H1 (cell line): ENCODE results near the gene KCTD7. TPM values are rescaled to one million over a fixed set of nuclear protein-coding genes. Genes with fewer than 3 reads are reported as not detected.
"Not testable (repeated sequence)": the region's sequence is repeated elsewhere in the genome, so short reads cannot be mapped to it uniquely, and the experiment has no call there.

Experiments
- CTCF ChIA-PET: fragments of 300-600 bp; sonication (Branson Sonifier 250); formaldehyde crosslinking; loops from one replicate; lab custom pipeline; 2021; ENCODE audit not compliant: partially characterized antibody; lab: Charles Lee
- POLR2A ChIA-PET: fragments of 300-600 bp; sonication (Branson Sonifier 250); formaldehyde crosslinking; loops from one replicate; lab custom pipeline; 2021; ENCODE audit warnings: inconsistent platforms; ENCODE audit not compliant: partially characterized antibody; lab: Charles Lee
- DNase-seq, 2 experiments: peaks; one replicate each; pipeline versions ENCODE4 v3.0.0 to v3.0.0-alpha.2; 2010 to 2022; ENCODE audit warnings: low spot score in 2 of 2, low read depth in 1 of 2, mixed read lengths in 1 of 2
- FAIRE-seq: peaks from 2 replicates; lab custom pipeline; 2011; peaks lifted over from hg19 to GRCh38; lab: Jason Lieb, UNC
- H2AFZ ChIP-seq: 2 replicates; pipeline ENCODE4 v1.8.1; 2012; ENCODE audit warnings: low read length, inconsistent platforms
- H2AK5ac ChIP-seq: 2 replicates; pipeline ENCODE4 v1.6.1; 2013; ENCODE audit warnings: low read depth, low read length
- H2BK120ac ChIP-seq: replicated peaks from 2 replicates; pipeline ENCODE3; 2013; ENCODE audit warnings: low read depth, low read length, inconsistent platforms
- H2BK12ac ChIP-seq: 2 replicates; pipeline ENCODE4 v1.6.1; 2013; ENCODE audit warnings: low read depth, low read length
- H2BK15ac ChIP-seq: 2 replicates; pipeline ENCODE4 v1.6.1; 2013; ENCODE audit warnings: low read length
- H2BK20ac ChIP-seq: 2 replicates; pipeline ENCODE4 v1.6.1; 2013; ENCODE audit warnings: low read length
- H2BK5ac ChIP-seq: 2 replicates; pipeline ENCODE4 v1.6.1; 2013; ENCODE audit warnings: low read depth, low read length
- H3K14ac ChIP-seq: 2 replicates; pipeline ENCODE4 v1.6.1; 2013; ENCODE audit warnings: inconsistent platforms; ENCODE audit not compliant: insufficient read length
- H3K18ac ChIP-seq: 2 replicates; pipeline ENCODE4 v1.6.1; 2013; ENCODE audit warnings: low read length; ENCODE audit errors: extremely low read depth
- H3K23ac ChIP-seq: 2 replicates; pipeline ENCODE4 v1.6.1; 2013; ENCODE audit warnings: inconsistent platforms; ENCODE audit not compliant: insufficient read length
- H3K23me2 ChIP-seq: 2 replicates; pipeline ENCODE4 v1.6.1; 2013; ENCODE audit warnings: low read depth, low read length
- H3K27ac ChIP-seq: 2 replicates; pipeline ENCODE4 v1.6.1; 2011; ENCODE audit warnings: low read depth, low read length, inconsistent platforms
- H3K27me3 ChIP-seq, 4 experiments: replicated peaks in 1 of 4; 1 replicate in 1 of 4; 2 replicates in 3 of 4; pipeline versions ENCODE4 v1.6.1 to v1.8.1; 2011 to 2013; ENCODE audit warnings: low read length in 3 of 4, mild to moderate bottlenecking in 3 of 4, inconsistent platforms in 2 of 4, mixed read lengths in 2 of 4, moderate library complexity in 1 of 4; ENCODE audit not compliant: control insufficient read depth in 3 of 4, insufficient read depth in 3 of 4; ENCODE audit errors: extremely low read depth in 1 of 4
- H3K36me3 ChIP-seq, 4 experiments: 2 replicates each; pipeline versions ENCODE4 v1.6.1 to v1.8.1; 2011 to 2013; ENCODE audit warnings: mild to moderate bottlenecking in 4 of 4, low read length in 3 of 4, moderate library complexity in 2 of 4, control low read depth in 1 of 4, inconsistent platforms in 1 of 4; ENCODE audit not compliant: insufficient read depth in 4 of 4, control insufficient read depth in 2 of 4
- H3K4ac ChIP-seq: replicated peaks from 2 replicates; pipeline ENCODE3; 2013; ENCODE audit warnings: low read length, low read depth, mixed read lengths, inconsistent platforms; ENCODE audit not compliant: insufficient read length
- H3K4me1 ChIP-seq, 4 experiments: replicated peaks in 1 of 4; 1 replicate in 1 of 4; 2 replicates in 3 of 4; pipeline versions ENCODE4 v1.6.1 to v1.8.1; 2011 to 2013; ENCODE audit warnings: low read length in 3 of 4, inconsistent platforms in 2 of 4, mixed read lengths in 1 of 4; ENCODE audit not compliant: insufficient read depth in 4 of 4, control insufficient read depth in 3 of 4
- H3K4me2 ChIP-seq, 2 experiments: 2 replicates each; pipeline versions ENCODE4 v1.6.1 to v1.8.1; 2011 to 2013; ENCODE audit warnings: low read depth in 2 of 2, low read length in 2 of 2, control low read depth in 1 of 2, inconsistent platforms in 1 of 2, mild to moderate bottlenecking in 1 of 2; ENCODE audit not compliant: insufficient read depth in 1 of 2
- H3K4me3 ChIP-seq, 4 experiments: fragments of 200-600, 300-600 bp in 1 of 4; sonication (generic), shearing (Covaris generic), sonication (Bioruptor Twin) in 1 of 4; 2 replicates each; pipeline versions ENCODE4 v1.5.1 to v1.8.1; 2011 to 2016; ENCODE audit warnings: low read length in 4 of 4, low read depth in 3 of 4, control low read depth in 2 of 4, inconsistent platforms in 2 of 4, mild to moderate bottlenecking in 2 of 4, mixed read lengths in 1 of 4, moderate library complexity in 1 of 4; ENCODE audit not compliant: insufficient read depth in 2 of 4; ENCODE audit errors: extremely low read depth in 1 of 4
- H3K56ac ChIP-seq: replicated peaks from 2 replicates; pipeline ENCODE3; 2013; ENCODE audit warnings: low read depth, mild to moderate bottlenecking, mixed read lengths, low read length, inconsistent platforms; ENCODE audit not compliant: insufficient read length
- H3K79me1 ChIP-seq: 2 replicates; pipeline ENCODE4 v1.6.1; 2013; ENCODE audit warnings: low read depth, low read length, control low read depth
- H3K79me2 ChIP-seq, 2 experiments: 2 replicates each; pipeline versions ENCODE4 v1.6.1 to v1.8.1; 2012 to 2013; ENCODE audit warnings: low read length in 2 of 2, mild to moderate bottlenecking in 2 of 2, inconsistent platforms in 1 of 2; ENCODE audit not compliant: insufficient read depth in 2 of 2, control insufficient read depth in 1 of 2
- H3K9ac ChIP-seq, 4 experiments: replicated peaks in 1 of 4; 1 replicate in 1 of 4; 2 replicates in 3 of 4; pipeline versions ENCODE4 v1.6.1 to v1.8.1; 2011 to 2013; ENCODE audit warnings: low read depth in 3 of 4, low read length in 3 of 4, control low read depth in 2 of 4, mild to moderate bottlenecking in 2 of 4, moderate library complexity in 2 of 4, inconsistent platforms in 1 of 4; ENCODE audit errors: extremely low read depth in 1 of 4
- H3K9me3 ChIP-seq, 2 experiments: 2 replicates each; pipeline versions ENCODE4 v1.6.1 to v1.8.1; 2012 to 2013; ENCODE audit warnings: mild to moderate bottlenecking in 2 of 2, moderate library complexity in 2 of 2, control low read depth in 1 of 2, inconsistent platforms in 1 of 2, low read depth in 1 of 2, low read length in 1 of 2, mixed read lengths in 1 of 2; ENCODE audit not compliant: insufficient read depth in 2 of 2
- H4K20me1 ChIP-seq, 2 experiments: replicated peaks in 1 of 2; 2 replicates each; pipeline versions ENCODE3 to v1.8.1; 2011 to 2013; ENCODE audit warnings: inconsistent platforms in 2 of 2, low read length in 2 of 2, mild to moderate bottlenecking in 1 of 2; ENCODE audit not compliant: insufficient read depth in 2 of 2, control insufficient read depth in 1 of 2
- H4K5ac ChIP-seq: 2 replicates; pipeline ENCODE4 v1.6.1; 2013; ENCODE audit warnings: low read length, low read depth, mixed read lengths, inconsistent platforms; ENCODE audit not compliant: insufficient read length
- H4K8ac ChIP-seq: 2 replicates; pipeline ENCODE4 v1.8.0; 2013; ENCODE audit warnings: mild to moderate bottlenecking, moderate library complexity, low read length, inconsistent platforms; ENCODE audit not compliant: insufficient read depth; ENCODE audit errors: extremely low read depth
- H4K91ac ChIP-seq: replicated peaks from 2 replicates; pipeline ENCODE3; 2013; ENCODE audit warnings: low read length, mixed read lengths, inconsistent platforms; ENCODE audit not compliant: insufficient read length
- ATF2 ChIP-seq: IDR thresholded peaks from 2 replicates; pipeline ENCODE4 v1.6.1; 2012; ENCODE audit warnings: low read length, inconsistent platforms
- BACH1 ChIP-seq: IDR thresholded peaks from 2 replicates; pipeline ENCODE4 v1.6.1; 2012; ENCODE audit warnings: low read length, improper control_type of control experiment
- WGBS, 2 experiments: shearing (Covaris generic) in 1 of 2; methylation state at CpG; one replicate each; pipeline versions ENCODE4 v1.1.6 to v1.1.7; 2013 to 2015; ENCODE audit warnings: low lambda C conversion rate in 2 of 2, mixed read lengths in 2 of 2, inconsistent platforms in 1 of 2, low coverage in 1 of 2, missing lambda C conversion rate in 1 of 2; ENCODE audit not compliant: insufficient replicate concordance in 2 of 2, insufficient coverage in 1 of 2, insufficient read length in 1 of 2; ENCODE audit errors: extremely low coverage in 1 of 2, missing lambda C conversion rate in 1 of 2; 5-methylcytosine and 5-hydroxymethylcytosine counted together
- polyA plus RNA-seq, 7 experiments: library from polyadenylated mRNA; depleted of rRNA in 3 of 7; stranded (reverse) in 5 of 7; unstranded in 2 of 7; fragments of >200 nt in 5 of 7; fragments of 200-250 nt in 2 of 7; gene quantifications; 1 replicate in 5 of 7; 2 replicates in 1 of 7; 4 replicates in 1 of 7; pipeline versions ENCODE4 v1.2.1 to v1.2.3, GENCODE V29; 2011 to 2013; ENCODE audit warnings: missing spikeins in 2 of 7, mixed read lengths in 2 of 7
- total RNA-seq: library from RNA; stranded (reverse); fragmentation: NEBNext Ultra II Directional; extraction: Animal tissue kit (Norgen Biotek cat#: 25700); gene quantifications from 2 replicates; pipeline ENCODE4 v1.2.1, GENCODE V29; 2021

Gene KCTD7
- total and polyA plus RNA-seq, 2 of the 8 experiments (the other 6 are each of a cell fraction or from before 2014, with no cell fraction given): 8.6 to 11.9 TPM

- TF ChIP-seq ATF2 (no peak), BACH1 (no peak)
Observed at GRCh38 chr7:66609176-66609575, 19.5 kb upstream of the KCTD7 start (continued).

DNA sequence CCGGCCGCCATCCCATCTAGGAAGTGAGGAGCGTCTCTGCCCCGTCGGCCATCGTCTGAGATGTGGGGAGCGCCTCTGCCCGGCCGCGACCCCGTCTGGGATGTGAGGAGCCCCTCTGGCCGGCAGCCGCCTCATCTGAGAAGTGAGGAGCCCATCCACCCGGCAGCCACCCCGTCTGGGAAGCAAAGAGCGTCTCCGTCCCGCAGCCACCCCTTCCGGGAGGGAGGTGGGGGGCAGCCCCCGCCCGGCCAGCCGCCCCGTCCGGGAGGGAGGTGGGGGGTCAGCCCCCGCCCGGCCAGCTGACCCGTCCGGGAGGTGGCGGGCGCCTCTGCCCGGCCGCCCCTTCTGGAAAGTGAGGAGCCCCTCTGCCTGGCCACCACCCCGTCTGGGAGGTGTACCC is 14.1 kb upstream of the KCTD7 start:
- H2BK12ac ChIP-seq, H3K79me2 ChIP-seq, H4K91ac ChIP-seq, H3K23me2 ChIP-seq, H4K8ac ChIP-seq, H4K20me1 ChIP-seq, H3K23ac ChIP-seq, H3K14ac ChIP-seq, FAIRE-seq, H2BK15ac ChIP-seq, H3K4ac ChIP-seq, H3K36me3 ChIP-seq, H3K4me3 ChIP-seq, H3K79me1 ChIP-seq, H3K4me2 ChIP-seq, H2BK20ac ChIP-seq, H3K27me3 ChIP-seq, H3K18ac ChIP-seq, H2AK5ac ChIP-seq, H2AFZ ChIP-seq, POLR2A ChIA-PET, H4K5ac ChIP-seq, H3K27ac ChIP-seq, H2BK120ac ChIP-seq, DNase-seq, H3K56ac ChIP-seq, H2BK5ac ChIP-seq, H3K4me1 ChIP-seq, H3K9ac ChIP-seq: not testable (repeated sequence)
- CTCF ChIA-PET: interaction anchor here (1.8 kb wide), 1 partner anchor 7 kb away, joined by 6 read pairs; no protein-coding TSS in a partner anchor
- peaks cover 0 to 18% of the 10 kb centered on the region in 2 experiments; a peak in 1 of 4 replicates for H3K9me3 ChIP-seq
- 97% methylated on average over 22 of the region's 33 CpGs; no CpG with 5 or more reads in 1 of the 2 experiments for WGBS, 2 experiments
